A549 (cell line): ENCODE data around the gene C19orf53.

Experiments used
- MAZ ChIP-seq: fragments of 150-350 bp; IDR thresholded peaks from 2 replicates; pipeline ENCODE4 v1.6.1; 2014; ENCODE audit warnings: antibody characterized with exemption, low read depth, low read length, borderline replicate concordance
- NR3C1 ChIP-seq: fragments of >200 bp; sonication (Bioruptor Twin); formaldehyde crosslinking; IDR thresholded peaks from 3 replicates; pipeline ENCODE4 v1.6.1; 2017
- POLR2A ChIP-seq: IDR thresholded peaks from 2 replicates; pipeline ENCODE4 v1.6.1; 2012; ENCODE audit warnings: mild to moderate bottlenecking, low read length
- RAD21 ChIP-seq, 2 experiments: fragments of >200 bp in 1 of 2; sonication (Bioruptor Twin) in 1 of 2; formaldehyde crosslinking in 1 of 2; IDR thresholded peaks in 1 of 2; conservative IDR thresholded peaks in 1 of 2; 2 replicates in 1 of 2; 3 replicates in 1 of 2; pipeline ENCODE4 v1.6.1; 2012 to 2018; ENCODE audit warnings: inconsistent platforms in 1 of 2
- REST ChIP-seq: fragments of 200-600 bp; sonication (generic); IDR thresholded peaks from 2 replicates; pipeline ENCODE4 v1.6.1; 2016; ENCODE audit warnings: antibody characterized with exemption, mild to moderate bottlenecking, moderate library complexity
- SMC3 ChIP-seq: fragments of >200 bp; sonication (Bioruptor Twin); formaldehyde crosslinking; IDR thresholded peaks from 3 replicates; pipeline ENCODE4 v1.6.1; 2018; ENCODE audit warnings: inconsistent platforms
- ZSCAN20 ChIP-seq: fragments of 250-450 bp; sonication (Bioruptor Pico); IDR thresholded peaks from 2 replicates; pipeline ENCODE4 v1.8.0; 2022; ENCODE audit warnings: mild to moderate bottlenecking, moderate library complexity
- TF ChIP-seq, protein P1 (sequence below): fragments of >200 bp; sonication (Bioruptor Twin); formaldehyde crosslinking; IDR thresholded peaks from 3 replicates; pipeline ENCODE4 v1.5.1; 2016
- TF ChIP-seq, protein P2 (sequence below): fragments of 450-650 bp; IDR thresholded peaks from 2 replicates; pipeline ENCODE4 v1.6.1; 2014; ENCODE audit warnings: antibody characterized with exemption

DNA sequence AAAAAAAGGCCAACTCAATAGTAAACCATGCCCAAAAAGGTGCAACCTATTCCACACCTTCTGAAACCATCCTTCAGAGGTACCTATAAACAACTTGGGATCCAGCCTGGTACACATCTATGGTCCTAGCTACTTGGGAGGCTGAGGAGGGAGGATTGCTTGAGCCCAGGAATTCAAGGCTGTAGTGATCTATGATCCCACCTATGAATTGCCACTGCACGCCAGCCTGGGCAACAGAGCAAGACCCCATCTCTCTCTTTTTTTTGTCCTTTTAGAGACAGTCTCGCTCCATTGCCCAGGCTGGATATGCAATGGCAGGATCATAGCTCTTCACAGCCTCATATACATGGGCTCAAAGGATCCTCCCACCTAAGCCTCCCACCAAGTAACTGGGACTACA lies 47.0 kb downstream of the C19orf53 start:
- TF ChIP-seq REST = no peak
- TF ChIP-seq, protein P1, sequence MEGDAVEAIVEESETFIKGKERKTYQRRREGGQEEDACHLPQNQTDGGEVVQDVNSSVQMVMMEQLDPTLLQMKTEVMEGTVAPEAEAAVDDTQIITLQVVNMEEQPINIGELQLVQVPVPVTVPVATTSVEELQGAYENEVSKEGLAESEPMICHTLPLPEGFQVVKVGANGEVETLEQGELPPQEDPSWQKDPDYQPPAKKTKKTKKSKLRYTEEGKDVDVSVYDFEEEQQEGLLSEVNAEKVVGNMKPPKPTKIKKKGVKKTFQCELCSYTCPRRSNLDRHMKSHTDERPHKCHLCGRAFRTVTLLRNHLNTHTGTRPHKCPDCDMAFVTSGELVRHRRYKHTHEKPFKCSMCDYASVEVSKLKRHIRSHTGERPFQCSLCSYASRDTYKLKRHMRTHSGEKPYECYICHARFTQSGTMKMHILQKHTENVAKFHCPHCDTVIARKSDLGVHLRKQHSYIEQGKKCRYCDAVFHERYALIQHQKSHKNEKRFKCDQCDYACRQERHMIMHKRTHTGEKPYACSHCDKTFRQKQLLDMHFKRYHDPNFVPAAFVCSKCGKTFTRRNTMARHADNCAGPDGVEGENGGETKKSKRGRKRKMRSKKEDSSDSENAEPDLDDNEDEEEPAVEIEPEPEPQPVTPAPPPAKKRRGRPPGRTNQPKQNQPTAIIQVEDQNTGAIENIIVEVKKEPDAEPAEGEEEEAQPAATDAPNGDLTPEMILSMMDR = no peak
- TF ChIP-seq, protein P2, sequence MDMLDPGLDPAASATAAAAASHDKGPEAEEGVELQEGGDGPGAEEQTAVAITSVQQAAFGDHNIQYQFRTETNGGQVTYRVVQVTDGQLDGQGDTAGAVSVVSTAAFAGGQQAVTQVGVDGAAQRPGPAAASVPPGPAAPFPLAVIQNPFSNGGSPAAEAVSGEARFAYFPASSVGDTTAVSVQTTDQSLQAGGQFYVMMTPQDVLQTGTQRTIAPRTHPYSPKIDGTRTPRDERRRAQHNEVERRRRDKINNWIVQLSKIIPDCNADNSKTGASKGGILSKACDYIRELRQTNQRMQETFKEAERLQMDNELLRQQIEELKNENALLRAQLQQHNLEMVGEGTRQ = no peak
- no peak for TF ChIP-seq POLR2A
- no peak for TF ChIP-seq MAZ
- no peak for TF ChIP-seq NR3C1
- no peak for TF ChIP-seq SMC3
- no peak for TF ChIP-seq ZSCAN20 (CRISPR knock-in tag)
- TF ChIP-seq RAD21 (conservative IDR thresholded peaks at IDR 0.05 in 1 of 2, IDR thresholded peaks at IDR 0.05 in 1 of 2) = no peak
